H1 (cell line): ENCODE data around the gene WDR93. TPM values are rescaled to one million over a fixed set of nuclear protein-coding genes. Genes with fewer than 3 reads are reported as not detected.

Source experiments
- ASH2L ChIP-seq: fragments of 200-600, 300-600 bp; sonication (generic); IDR thresholded peaks from one replicate; pipeline ENCODE4 v1.7.1; 2017; ENCODE audit warnings: low read length
- SIRT6 ChIP-seq: IDR thresholded peaks from one replicate; pipeline ENCODE4 v1.7.1; 2012; ENCODE audit warnings: low read length, inconsistent platforms
- SP2 ChIP-seq: IDR thresholded peaks from 2 replicates; pipeline ENCODE4 v1.6.1; 2012; ENCODE audit warnings: mild to moderate bottlenecking, low read length, inconsistent platforms
- TBP ChIP-seq: IDR thresholded peaks from 2 replicates; pipeline ENCODE4 v1.6.1; 2011; ENCODE audit warnings: low read depth, low read length, improper control_type of control experiment
- ZNF274 ChIP-seq: IDR thresholded peaks from 2 replicates; pipeline ENCODE4 v1.7.0; 2012; ENCODE audit warnings: low read length, borderline replicate concordance; ENCODE audit errors: extremely low read depth
- polyA plus RNA-seq, 7 experiments: library from polyadenylated mRNA; depleted of rRNA in 3 of 7; stranded (reverse) in 5 of 7; unstranded in 2 of 7; fragments of >200 nt in 5 of 7; fragments of 200-250 nt in 2 of 7; gene quantifications; 1 replicate in 5 of 7; 2 replicates in 1 of 7; 4 replicates in 1 of 7; pipeline versions ENCODE4 v1.2.1 to v1.2.3, GENCODE V29; 2011 to 2013; ENCODE audit warnings: missing spikeins in 2 of 7, mixed read lengths in 2 of 7
- total RNA-seq: library from RNA; stranded (reverse); fragmentation: NEBNext Ultra II Directional; extraction: Animal tissue kit (Norgen Biotek cat#: 25700); gene quantifications from 2 replicates; pipeline ENCODE4 v1.2.1, GENCODE V29; 2021

The WDR93 gene
- total and polyA plus RNA-seq, 2 of the 8 experiments (the other 6 are each of a cell fraction or from before 2014, with no cell fraction given) = 0.03 TPM; not detected in 1

GRCh38 chr15:89745768-89746167, 55.2 kb downstream of the WDR93 start (continued):
- TF ChIP-seq TBP (no peak), ASH2L (no peak), ZNF274 (no peak), SIRT6 (no peak), SP2 (no peak)
- TF ChIP-seq, all 59 proteins: peak for 0
